ENCODE data around the gene RBM4B. TPM values are rescaled to one million over a fixed set of nuclear protein-coding genes. Genes with fewer than 3 reads are reported as not detected.

The RBM4B gene
- total and polyA plus RNA-seq, 2 of the 13 experiments (the other 11 are each of a cell fraction or from before 2014, with no cell fraction given): 25.8 to 32.4 TPM

- intact Hi-C loops (cut with micrococcal nuclease; ENCODE audit: unreplicated experiment): no loop called here
- DNase-seq (ENCODE audit: low spot score) (no peak), ATAC-seq (no peak), FAIRE-seq (no peak)
- POLR2A ChIA-PET: interaction anchor here (0.9 to 1.0 kb wide), 2 partner anchors 27 to 49 kb away, joined by 3 to 4 read pairs; partner anchors contain the start of gene RBM4
- Histone ChIP-seq H4K20me1 (ENCODE audit: insufficient read depth, low read length) (no peaks in the 10 kb centered on the region), H2AFZ (ENCODE audit: low read length) (no peak overlapping the region), H3K4me3 (replicated peaks in 1 of 3; ENCODE audit: insufficient read depth in 1 of 3, low read depth in 2 of 3, low read length in 3 of 3) (no peak overlapping the region), H3K27ac (ENCODE audit: extremely low read length, insufficient read depth, low read length) (no peak overlapping the region), H3K9ac (ENCODE audit: insufficient read depth, low read depth, low read length) (no peak overlapping the region), H3K9me3 (ENCODE audit: low read length) (no peaks in the 10 kb centered on the region), H3K27me3 (ENCODE audit: control insufficient read depth in 1 of 2, insufficient read depth in 2 of 2, low read length in 2 of 2) (no peaks in the 10 kb centered on the region), H3K36me3 (replicated peaks in 1 of 2; ENCODE audit: control insufficient read depth in 1 of 2, insufficient read depth in 2 of 2, low read length in 2 of 2) (peaks cover 9 to 54% of the 10 kb centered on the region in 2 experiments), H3K4me1 (ENCODE audit: insufficient read depth, low read length) (no peaks in the 10 kb centered on the region), H3K79me2 (ENCODE audit: insufficient read depth, low read length) (peaks cover 8% of the 10 kb centered on the region), H3K4me2 (ENCODE audit: low read depth, low read length) (no peak overlapping the region)
- WGBS (ENCODE audit: low lambda C conversion rate): 91% methylated on average over 11 of the region's 11 CpGs
- CTCF ChIA-PET (ENCODE audit: low intra/inter-chr PET ratio, low total read pairs): no interaction called here
- in situ Hi-C loops (cut with HindIII; ENCODE audit: extremely low pct_ligation_motif_present, low pct_unique_long_range_greater_than_20kb): no loop called here
- TF ChIP-seq CHCHD3 (CRISPR knock-in tag; IDR thresholded peaks at IDR 0.05) (no peak), MIER2 (CRISPR knock-in tag; IDR thresholded peaks at IDR 0.05) (no peak), ZNF143 (CRISPR knock-in tag; IDR thresholded peaks at IDR 0.05) (no peak), ZNF629 (CRISPR knock-in tag; conservative IDR thresholded peaks at IDR 0.05) (no peak), ZBTB33 (CRISPR knock-in tag; IDR thresholded peaks at IDR 0.05) (peak; percentile 77; the same call in 1 of the 2 replicates), KDM4B (CRISPR knock-in tag; IDR thresholded peaks at IDR 0.05) (no peak)
- BruUV-seq (replicated peaks): no TSS peak
Measured at GRCh38 chr11:66665369-66665768, 12.3 kb downstream of the RBM4B start.

GRCh38 chr11:66663741-66664296 is 13.9 kb downstream of the RBM4B start:
- H3K27ac ChIP-seq (ENCODE audit: extremely low read length, insufficient read depth, low read length): no peak overlapping the region

More at GRCh38 chr11:66663741-66664296, 13.9 kb downstream of the RBM4B start:
- Histone ChIP-seq H2AFZ (ENCODE audit: low read length) (no peak overlapping the region), H3K4me3 (replicated peaks in 1 of 3; ENCODE audit: insufficient read depth in 1 of 3, low read depth in 2 of 3, low read length in 3 of 3) (no peak overlapping the region), H3K4me1 (ENCODE audit: insufficient read depth, low read length) (no peaks in the 10 kb centered on the region), H3K79me2 (ENCODE audit: insufficient read depth, low read length) (peaks cover 3% of the 10 kb centered on the region), H4K20me1 (ENCODE audit: insufficient read depth, low read length) (no peaks in the 10 kb centered on the region), H3K9ac (ENCODE audit: insufficient read depth, low read depth, low read length) (no peak overlapping the region), H3K27me3 (ENCODE audit: control insufficient read depth in 1 of 2, insufficient read depth in 2 of 2, low read length in 2 of 2) (no peaks in the 10 kb centered on the region), H3K4me2 (ENCODE audit: low read depth, low read length) (no peak overlapping the region), H3K36me3 (replicated peaks in 1 of 2; ENCODE audit: control insufficient read depth in 1 of 2, insufficient read depth in 2 of 2, low read length in 2 of 2) (peaks cover 8 to 51% of the 10 kb centered on the region in 2 experiments), H3K9me3 (ENCODE audit: low read length) (no peaks in the 10 kb centered on the region)
- ATAC-seq: no peak
- CTCF ChIA-PET (ENCODE audit: low intra/inter-chr PET ratio, low total read pairs): no interaction called here
- in situ Hi-C loops (cut with HindIII; ENCODE audit: extremely low pct_ligation_motif_present, low pct_unique_long_range_greater_than_20kb): no loop called here
- FAIRE-seq: no peak
- BruUV-seq (replicated peaks): no TSS peak
- POLR2A ChIA-PET: interaction anchor here (1.3 kb wide), 1 partner anchor 9 kb away, joined by 4 read pairs; no protein-coding TSS in a partner anchor
- DNase-seq (ENCODE audit: low spot score): no peak
- WGBS (ENCODE audit: low lambda C conversion rate): 100% methylated on average over 1 of the region's 1 CpG
- TF ChIP-seq ARID2 (CRISPR knock-in tag; IDR thresholded peaks at IDR 0.05; ENCODE audit: borderline replicate concordance) (no peak), HMGA1 (CRISPR knock-in tag; conservative IDR thresholded peaks at IDR 0.05) (no peak)
- intact Hi-C loops (cut with micrococcal nuclease; ENCODE audit: unreplicated experiment): no loop called here

Measured in HepG2 (cell line).